Muscle layer of colon (tissue), 2 donors: ENCODE measurements around the gene POU6F2.

Source experiments
- H3K27ac ChIP-seq: one replicate; pipeline ENCODE4 v1.7.0; 2013; ENCODE audit warnings: low read depth, mild to moderate bottlenecking, low read length, moderate library complexity
- H3K27me3 ChIP-seq, 2 donors: one replicate each; pipeline ENCODE4 v1.7.0; 2013; ENCODE audit warnings: low read length in 2 of 2, mild to moderate bottlenecking in 2 of 2; ENCODE audit not compliant: insufficient read depth in 2 of 2, control insufficient read depth in 1 of 2
- H3K36me3 ChIP-seq: one replicate; pipeline ENCODE4 v1.7.0; 2013; ENCODE audit warnings: mild to moderate bottlenecking, low read length; ENCODE audit not compliant: insufficient read depth
- H3K4me1 ChIP-seq: one replicate; pipeline ENCODE4 v1.7.0; 2013; ENCODE audit warnings: mild to moderate bottlenecking, low read length; ENCODE audit not compliant: insufficient read depth
- H3K4me3 ChIP-seq, 2 donors: one replicate each; pipeline ENCODE4 v1.7.0; 2013; ENCODE audit warnings: low read length in 2 of 2, low read depth in 1 of 2, mild to moderate bottlenecking in 1 of 2, moderate library complexity in 1 of 2
- H3K9ac ChIP-seq: one replicate; pipeline ENCODE4 v1.7.0; 2013; ENCODE audit warnings: low read length
- H3K9me3 ChIP-seq: one replicate; pipeline ENCODE4 v1.7.0; 2013; ENCODE audit warnings: mild to moderate bottlenecking, low read length
- donor health status: abdominal sarcoma.
- donor health status: Adenocarcinoma of cecum.

Gene POU6F2

DNA sequence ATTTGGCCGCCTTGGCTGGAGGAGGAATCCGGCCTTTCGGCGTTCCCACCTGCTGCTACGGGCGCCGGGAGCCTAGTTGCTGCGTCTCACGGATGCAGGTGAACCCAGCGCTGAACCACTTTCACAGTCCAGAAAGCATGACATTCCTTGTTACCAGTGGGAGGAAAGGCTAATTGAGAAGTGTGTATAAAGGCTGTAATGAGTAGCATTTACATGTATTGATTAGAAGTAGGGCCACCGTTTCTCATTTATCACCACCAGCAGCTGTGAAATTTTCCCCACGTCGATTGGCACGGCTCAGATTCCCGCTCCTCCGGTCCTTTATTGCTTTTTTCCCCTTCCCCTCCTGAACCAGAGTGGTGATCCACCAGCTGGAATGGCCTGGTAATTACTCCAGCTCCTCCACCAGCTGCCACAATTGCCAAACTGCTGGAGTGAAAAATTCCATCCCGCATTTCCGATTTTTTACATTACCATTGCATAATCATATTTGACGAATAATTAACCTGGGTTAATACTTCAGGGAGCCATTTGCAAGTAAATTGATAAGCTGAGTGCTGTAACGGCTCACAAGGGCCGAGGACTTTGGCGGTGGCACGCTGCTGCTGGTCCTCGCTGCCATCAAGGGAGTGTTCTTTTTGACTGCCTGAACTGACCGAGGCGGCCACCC lies 153.3 kb downstream of the POU6F2 start:
- Histone ChIP-seq H3K9ac (no peak overlapping the region), H3K9me3 (no peaks in the 10 kb centered on the region), H3K4me3 (no peak overlapping the region)

DNA sequence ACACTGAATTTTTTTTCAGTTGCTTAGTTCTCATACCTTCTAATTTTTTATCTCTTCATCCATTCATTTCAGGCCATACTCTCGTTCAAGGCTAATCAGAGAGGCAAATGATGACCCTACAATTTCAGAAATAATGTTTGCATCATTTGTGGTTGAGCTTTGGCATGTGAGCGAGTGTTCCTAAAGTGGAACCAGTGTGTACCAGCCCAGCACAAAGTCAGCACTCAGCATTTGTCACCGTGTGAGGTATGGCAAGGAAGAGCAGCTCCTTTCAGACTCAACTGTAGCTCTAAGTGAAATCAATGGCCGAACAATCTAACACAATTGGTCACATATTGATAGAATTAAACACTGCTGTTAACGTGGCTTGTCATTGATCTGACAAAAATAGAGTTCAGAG lies 154.6 kb downstream of the POU6F2 start:
- Histone ChIP-seq H3K9me3 (no peaks in the 10 kb centered on the region), H3K9ac (no peak overlapping the region), H3K4me3 (no peak overlapping the region)

More for the DNA sequence above, 153.3 kb downstream of the POU6F2 start:
- H3K4me1 ChIP-seq, result no peaks in the 10 kb centered on the region
- no peak overlapping the region for H3K27ac ChIP-seq
- H3K36me3 ChIP-seq, result no peaks in the 10 kb centered on the region
- no peaks in the 10 kb centered on the region for H3K27me3 ChIP-seq

DNA sequence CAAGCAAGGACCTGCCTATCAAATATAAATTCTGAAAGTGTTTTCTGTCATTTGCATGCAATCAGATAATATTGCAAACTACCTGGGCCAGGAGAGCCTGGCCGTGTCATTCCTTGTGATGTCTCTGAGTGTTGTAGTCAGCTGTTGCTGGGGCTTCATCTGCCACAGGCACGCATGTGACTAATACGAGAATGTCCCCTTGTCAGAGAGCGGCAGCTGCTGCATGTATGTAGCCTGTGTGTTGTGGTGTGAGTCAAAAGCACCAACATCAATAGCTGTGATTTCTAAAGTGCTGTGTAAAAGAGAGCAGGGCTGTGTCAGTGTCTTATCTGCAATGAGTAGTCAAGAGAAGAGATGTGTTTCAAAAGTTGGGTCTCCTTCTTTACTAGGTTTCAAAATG lies 155.4 kb downstream of the POU6F2 start:
- Histone ChIP-seq H3K27me3 (no peaks in the 10 kb centered on the region), H3K27ac (no peak overlapping the region), H3K9ac (no peak overlapping the region), H3K9me3 (no peaks in the 10 kb centered on the region), H3K36me3 (no peaks in the 10 kb centered on the region), H3K4me1 (no peaks in the 10 kb centered on the region), H3K4me3 (no peak overlapping the region)

More for the DNA sequence above, 154.6 kb downstream of the POU6F2 start:
- no peaks in the 10 kb centered on the region for H3K4me1 ChIP-seq
- H3K36me3 ChIP-seq, result no peaks in the 10 kb centered on the region
- no peak overlapping the region for H3K27ac ChIP-seq
- no peaks in the 10 kb centered on the region for H3K27me3 ChIP-seq

DNA sequence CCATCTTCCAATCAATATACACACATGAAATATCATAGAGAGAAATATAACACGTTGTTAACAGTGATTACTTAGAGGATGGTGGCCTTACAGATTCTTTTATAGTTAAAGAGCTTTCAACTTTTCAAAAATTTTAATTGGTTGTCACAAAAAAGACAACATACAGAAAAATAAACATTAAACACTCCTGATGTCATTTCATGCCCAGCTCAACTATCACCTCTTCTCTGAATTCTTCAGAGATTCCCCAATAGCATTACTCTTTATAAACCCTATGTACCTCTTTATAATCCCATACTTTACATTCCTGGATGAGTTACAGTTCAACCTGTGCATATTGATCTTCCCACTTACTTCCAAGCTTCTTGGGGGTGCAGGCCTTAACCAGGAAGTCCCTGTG lies 159.8 kb downstream of the POU6F2 start:
- H3K27me3 ChIP-seq, result no peaks in the 10 kb centered on the region
- H3K9me3 ChIP-seq, result no peaks in the 10 kb centered on the region
- no peak overlapping the region for H3K9ac ChIP-seq
- no peak overlapping the region for H3K4me3 ChIP-seq
- no peak overlapping the region for H3K27ac ChIP-seq
- no peaks in the 10 kb centered on the region for H3K36me3 ChIP-seq
- no peaks in the 10 kb centered on the region for H3K4me1 ChIP-seq

DNA sequence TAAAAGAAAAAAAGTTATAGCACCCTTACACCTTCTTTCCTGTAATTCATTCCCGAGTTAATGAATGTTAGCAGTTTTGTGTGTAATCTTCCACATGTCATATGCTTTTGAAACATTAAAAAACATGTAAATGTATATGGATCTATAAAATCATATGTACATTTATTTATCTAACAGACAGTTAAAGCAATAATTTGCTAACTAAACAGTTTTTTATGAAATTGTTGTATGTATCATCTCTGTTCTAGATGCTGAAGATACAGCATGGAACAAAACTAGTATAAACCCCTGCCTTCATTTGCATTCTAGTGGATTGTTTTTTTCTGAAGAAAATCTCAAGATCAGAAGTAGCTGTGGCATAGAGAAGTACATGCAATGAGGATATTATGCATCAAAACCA lies 165.0 kb downstream of the POU6F2 start:
- no peak overlapping the region for H3K27ac ChIP-seq
- H3K9ac ChIP-seq, result no peak overlapping the region
- H3K27me3 ChIP-seq, result no peaks in the 10 kb centered on the region
- H3K4me1 ChIP-seq, result no peaks in the 10 kb centered on the region
- no peaks in the 10 kb centered on the region for H3K36me3 ChIP-seq
- H3K4me3 ChIP-seq, result no peak overlapping the region
- no peaks in the 10 kb centered on the region for H3K9me3 ChIP-seq

DNA sequence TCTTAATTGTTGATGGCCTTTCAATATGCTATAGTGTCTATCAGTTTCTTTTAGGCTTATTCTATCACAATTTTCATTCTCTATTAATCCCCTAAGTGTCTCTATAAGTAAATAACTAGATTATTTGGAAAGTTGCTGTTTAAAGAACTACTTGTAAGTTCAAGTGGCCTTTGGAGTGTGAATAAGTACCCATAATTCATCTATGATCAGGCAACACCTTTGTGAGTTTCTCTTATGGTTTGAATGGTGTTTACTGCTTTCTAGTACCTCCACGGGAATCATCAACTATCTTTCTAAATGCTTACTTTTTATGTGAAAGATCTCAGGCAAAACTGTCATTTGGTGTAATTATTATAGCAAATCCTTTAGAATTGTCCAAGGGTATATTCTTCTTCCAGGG lies 166.7 kb downstream of the POU6F2 start:
- Histone ChIP-seq H3K4me3 (no peak overlapping the region), H3K4me1 (no peaks in the 10 kb centered on the region), H3K9me3 (no peaks in the 10 kb centered on the region), H3K9ac (no peak overlapping the region), H3K27me3 (no peaks in the 10 kb centered on the region), H3K27ac (no peak overlapping the region), H3K36me3 (no peaks in the 10 kb centered on the region)

DNA sequence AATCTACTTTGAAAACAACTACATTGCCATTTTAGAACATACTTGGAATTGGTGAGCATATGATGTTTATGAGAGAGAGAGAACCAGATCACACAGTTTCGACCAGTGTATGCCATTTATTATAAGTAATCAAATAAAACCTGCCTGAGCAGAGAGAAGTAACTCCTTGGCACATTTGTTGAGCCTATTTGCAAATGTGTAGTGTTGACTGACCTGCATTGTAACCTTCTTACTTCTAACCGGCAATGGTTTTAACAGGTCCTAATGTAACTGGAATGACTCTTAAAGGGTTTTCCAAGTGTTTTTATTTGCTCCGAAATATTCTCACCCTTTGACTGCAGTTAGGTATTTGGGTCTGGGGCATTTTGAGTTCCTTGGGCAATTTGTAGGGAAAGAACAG lies 167.6 kb downstream of the POU6F2 start:
- H3K4me1 ChIP-seq, result no peaks in the 10 kb centered on the region
- no peaks in the 10 kb centered on the region for H3K27me3 ChIP-seq
- no peak overlapping the region for H3K9ac ChIP-seq
- no peak overlapping the region for H3K4me3 ChIP-seq
- H3K27ac ChIP-seq, result no peak overlapping the region
- no peaks in the 10 kb centered on the region for H3K9me3 ChIP-seq
- H3K36me3 ChIP-seq, result no peaks in the 10 kb centered on the region

DNA sequence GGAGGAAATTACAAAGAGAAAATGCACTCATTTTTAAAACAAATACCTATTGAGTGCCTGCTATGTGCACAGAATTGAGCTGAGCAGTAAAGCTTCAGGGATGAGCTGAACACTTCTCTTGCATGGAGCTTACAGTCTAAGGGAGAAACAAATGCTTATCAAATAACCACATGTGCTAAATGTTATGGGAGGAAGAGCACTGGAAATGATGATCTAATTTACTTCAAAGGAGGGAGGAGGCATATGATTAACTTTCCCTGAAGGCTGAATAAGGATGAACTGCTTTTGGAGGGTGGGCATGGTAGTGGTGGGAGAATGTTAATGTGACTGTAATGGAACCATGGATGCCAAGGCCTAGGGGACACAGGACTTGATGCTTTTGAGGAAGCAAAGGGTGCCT lies 168.2 kb downstream of the POU6F2 start:
- H3K36me3 ChIP-seq, result no peaks in the 10 kb centered on the region
- H3K4me1 ChIP-seq, result no peaks in the 10 kb centered on the region
- no peaks in the 10 kb centered on the region for H3K27me3 ChIP-seq
- H3K9ac ChIP-seq, result no peak overlapping the region
- no peak overlapping the region for H3K27ac ChIP-seq
- H3K4me3 ChIP-seq, result no peak overlapping the region
- H3K9me3 ChIP-seq, result no peaks in the 10 kb centered on the region

DNA sequence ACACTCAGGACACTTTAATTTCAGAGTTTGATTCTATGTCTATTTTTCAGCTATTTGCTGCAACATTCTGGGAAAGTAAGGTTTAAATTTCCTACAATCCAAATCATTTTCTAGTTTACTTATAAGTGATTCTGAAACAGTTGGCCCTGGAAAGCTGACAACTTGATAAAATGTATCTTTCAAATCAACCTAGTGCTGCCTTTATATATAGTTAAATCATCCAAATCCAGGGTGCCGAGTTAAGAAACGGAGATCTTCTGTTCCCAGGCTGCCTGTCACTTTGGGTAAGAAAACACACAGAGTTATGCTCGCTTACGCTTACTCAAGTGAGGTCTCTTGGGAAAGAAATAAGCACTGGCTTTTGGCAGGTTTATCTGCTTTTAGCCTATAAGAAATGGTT lies 175.0 kb downstream of the POU6F2 start:
- no peaks in the 10 kb centered on the region for H3K9me3 ChIP-seq
- H3K4me1 ChIP-seq, result no peaks in the 10 kb centered on the region
- no peak overlapping the region for H3K4me3 ChIP-seq
- H3K27me3 ChIP-seq, result no peaks in the 10 kb centered on the region
- H3K36me3 ChIP-seq, result no peaks in the 10 kb centered on the region
- H3K27ac ChIP-seq, result no peak overlapping the region
- H3K9ac ChIP-seq, result no peak overlapping the region

DNA sequence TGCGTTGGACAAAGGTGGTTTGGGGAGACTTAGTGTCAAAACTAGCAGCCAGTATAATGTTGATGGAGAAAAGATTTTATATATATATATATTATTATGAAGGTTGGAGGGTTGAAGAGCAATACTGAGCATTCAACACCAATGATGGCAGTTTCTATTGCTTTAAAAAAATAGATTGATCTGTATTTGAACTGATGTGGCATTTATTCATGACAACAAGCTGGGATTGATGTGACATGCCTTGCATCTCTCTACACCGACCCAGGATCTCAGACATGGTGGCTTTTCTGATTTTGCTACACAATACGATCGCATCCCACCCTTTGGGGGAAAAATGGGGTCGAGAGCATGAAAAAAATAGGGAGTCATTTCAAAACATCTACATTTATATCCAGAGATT lies 175.4 kb downstream of the POU6F2 start:
- no peak overlapping the region for H3K9ac ChIP-seq
- no peak overlapping the region for H3K4me3 ChIP-seq
- no peak overlapping the region for H3K27ac ChIP-seq
- no peaks in the 10 kb centered on the region for H3K9me3 ChIP-seq
- no peaks in the 10 kb centered on the region for H3K4me1 ChIP-seq
- no peaks in the 10 kb centered on the region for H3K27me3 ChIP-seq
- no peaks in the 10 kb centered on the region for H3K36me3 ChIP-seq

DNA sequence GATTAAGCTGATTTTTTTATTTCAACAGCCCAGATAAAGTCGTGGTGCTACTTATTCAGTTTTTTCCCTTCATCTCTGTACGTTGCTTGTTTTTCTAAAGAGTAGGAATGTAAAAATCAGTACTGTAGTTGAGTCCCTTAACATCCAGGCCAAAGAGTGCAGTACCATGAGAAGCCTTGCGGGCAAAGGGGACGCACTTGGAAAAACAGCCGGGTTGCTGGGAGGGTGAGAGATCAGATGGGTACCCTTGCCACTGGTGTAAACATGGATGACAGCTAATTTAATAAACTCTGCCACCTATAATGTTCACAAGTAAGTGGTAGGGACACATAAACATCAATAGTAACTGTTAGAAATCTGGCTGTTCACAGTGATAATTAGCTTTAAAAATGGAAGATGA lies 175.9 kb downstream of the POU6F2 start:
- Histone ChIP-seq H3K9ac (no peak overlapping the region), H3K27ac (no peak overlapping the region), H3K27me3 (no peaks in the 10 kb centered on the region), H3K4me3 (no peak overlapping the region), H3K9me3 (no peaks in the 10 kb centered on the region), H3K4me1 (no peaks in the 10 kb centered on the region), H3K36me3 (no peaks in the 10 kb centered on the region)

DNA sequence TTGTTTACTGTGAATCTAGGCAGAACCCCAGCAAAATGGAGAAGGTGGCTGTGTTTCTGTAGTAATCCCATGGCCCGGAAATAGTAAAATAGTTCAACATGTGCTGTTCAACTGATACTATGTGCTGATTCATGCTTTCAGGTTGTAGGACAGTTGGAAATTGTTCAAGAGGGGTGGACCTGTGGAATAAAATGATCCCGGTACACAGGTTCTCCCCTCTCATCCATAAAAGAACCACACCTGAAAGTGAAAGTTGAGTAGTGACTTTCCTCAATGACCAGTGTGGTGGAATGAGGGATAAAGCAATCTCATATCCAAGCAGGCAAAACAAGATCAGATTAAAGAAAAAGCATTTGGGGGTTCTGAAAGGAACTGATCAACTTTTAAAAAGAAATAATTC lies 177.1 kb downstream of the POU6F2 start:
- Histone ChIP-seq H3K9ac (no peak overlapping the region), H3K36me3 (no peaks in the 10 kb centered on the region), H3K4me1 (no peaks in the 10 kb centered on the region), H3K27me3 (no peaks in the 10 kb centered on the region), H3K27ac (no peak overlapping the region), H3K4me3 (no peak overlapping the region), H3K9me3 (no peaks in the 10 kb centered on the region)
